IMR-90 (cell line): ENCODE results near the gene KLK5. TPM values are rescaled to one million over a fixed set of nuclear protein-coding genes. Genes with fewer than 3 reads are reported as not detected.

Experiments used
- ATAC-seq: fragments of 200-7000 bp; cut with Tn5 transposase; 2 replicates; pipeline ENCODE4 v1.9.1; 2020; ENCODE audit warnings: low read depth, mild to moderate bottlenecking, moderate library complexity
- BruUV-seq: library from RNA; stranded (reverse); fragments of 400-500 nt; replicated peaks from 2 replicates; lab custom pipeline; 2021; lab: Mats Ljungman, UMichigan
- CTCF ChIA-PET: fragments of 300-600 bp; formaldehyde crosslinking; extraction: SDS; loops from one replicate; lab custom pipeline; 2021; ENCODE audit warnings: antibody characterized with exemption; lab: Yijun Ruan, JAX
- POLR2A ChIA-PET: fragments of 300-600 bp; sonication (Branson Sonifier 250); formaldehyde crosslinking; loops from one replicate; lab custom pipeline; 2022; ENCODE audit warnings: antibody characterized with exemption; ENCODE audit not compliant: unreplicated experiment; lab: Charles Lee
- DNase-seq: peaks from one replicate; pipeline ENCODE4 v3.0.0; 2013
- H2AFZ ChIP-seq: replicated peaks from 2 replicates; pipeline ENCODE3; 2013; ENCODE audit warnings: low read length, mild to moderate bottlenecking; ENCODE audit not compliant: poor library complexity
- H2AK5ac ChIP-seq: 2 replicates; pipeline ENCODE4 v1.6.1; 2013; ENCODE audit warnings: low read depth, low read length, inconsistent platforms
- H2AK9ac ChIP-seq: replicated peaks from 2 replicates; pipeline ENCODE3; 2013; ENCODE audit warnings: mild to moderate bottlenecking, low read depth, low read length, moderate library complexity; ENCODE audit not compliant: poor library complexity
- H2BK120ac ChIP-seq: 2 replicates; pipeline ENCODE4 v1.6.1; 2013; ENCODE audit warnings: low read depth, low read length, inconsistent platforms
- H2BK15ac ChIP-seq: 3 replicates; pipeline ENCODE4 v1.6.1; 2013; ENCODE audit warnings: low read depth, low read length, inconsistent platforms
- H2BK20ac ChIP-seq: 2 replicates; pipeline ENCODE4 v1.6.1; 2013; ENCODE audit warnings: low read depth, mild to moderate bottlenecking, inconsistent platforms, low read length, moderate library complexity
- H2BK5ac ChIP-seq: 2 replicates; pipeline ENCODE4 v1.6.1; 2013; ENCODE audit warnings: mild to moderate bottlenecking, low read depth, low read length, inconsistent platforms; ENCODE audit not compliant: poor library complexity, severe bottlenecking
- H3K14ac ChIP-seq: replicated peaks from 2 replicates; pipeline ENCODE4 v1.6.1; 2013; ENCODE audit warnings: low read depth, low read length, inconsistent platforms
- H3K18ac ChIP-seq: 2 replicates; pipeline ENCODE4 v1.6.1; 2013; ENCODE audit warnings: low read depth, low read length, control low read depth
- H3K23ac ChIP-seq: 2 replicates; pipeline ENCODE4 v1.6.1; 2013; ENCODE audit warnings: low read depth, low read length, inconsistent platforms
- H3K27ac ChIP-seq: 2 replicates; pipeline ENCODE4 v1.5.1; 2013; ENCODE audit warnings: mild to moderate bottlenecking, control low read depth, low read length; ENCODE audit not compliant: insufficient read depth
- H3K27me3 ChIP-seq: 2 replicates; pipeline ENCODE4 v1.6.1; 2013; ENCODE audit warnings: low read length; ENCODE audit not compliant: control insufficient read depth, insufficient read depth
- H3K36me3 ChIP-seq: 2 replicates; pipeline ENCODE4 v1.6.1; 2013; ENCODE audit warnings: low read length, mixed read lengths; ENCODE audit not compliant: control insufficient read depth, insufficient read depth
- H3K4ac ChIP-seq: 2 replicates; pipeline ENCODE4 v1.6.1; 2013; ENCODE audit warnings: low read depth, low read length, inconsistent platforms
- H3K4me1 ChIP-seq: 2 replicates; pipeline ENCODE4 v1.6.1; 2013; ENCODE audit warnings: low read length, mixed read lengths; ENCODE audit not compliant: control insufficient read depth, insufficient read depth
- H3K4me2 ChIP-seq: 2 replicates; pipeline ENCODE4 v1.6.1; 2013; ENCODE audit warnings: low read depth, mild to moderate bottlenecking, control low read depth, low read length, moderate library complexity
- H3K4me3 ChIP-seq: 2 replicates; pipeline ENCODE4 v1.5.1; 2013; ENCODE audit warnings: low read depth, mild to moderate bottlenecking, control low read depth, low read length, moderate library complexity; ENCODE audit not compliant: insufficient read depth
- H3K56ac ChIP-seq: 2 replicates; pipeline ENCODE4 v1.6.1; 2013; ENCODE audit warnings: low read length, inconsistent platforms; ENCODE audit not compliant: insufficient read depth; ENCODE audit errors: extremely low read depth
- H3K79me1 ChIP-seq, 2 experiments: 2 replicates each; pipeline ENCODE4 v1.6.1; 2013; ENCODE audit warnings: low read length in 2 of 2, inconsistent platforms in 1 of 2, low read depth in 1 of 2
- H3K9ac ChIP-seq: 2 replicates; pipeline ENCODE4 v1.6.1; 2013; ENCODE audit warnings: low read depth, low read length, control low read depth
- H3K9me1 ChIP-seq: 2 replicates; pipeline ENCODE4 v1.6.1; 2013; ENCODE audit warnings: low read length, inconsistent platforms; ENCODE audit not compliant: insufficient read depth
- H3K9me3 ChIP-seq: 2 replicates; pipeline ENCODE4 v1.6.1; 2013; ENCODE audit warnings: low read length; ENCODE audit not compliant: control insufficient read depth, insufficient read depth
- H4K20me1 ChIP-seq: 2 replicates; pipeline ENCODE4 v1.6.1; 2013; ENCODE audit warnings: low read length, inconsistent platforms; ENCODE audit not compliant: insufficient read depth
- H4K5ac ChIP-seq: 2 replicates; pipeline ENCODE4 v1.6.1; 2013; ENCODE audit warnings: mild to moderate bottlenecking, low read depth, low read length, control low read depth
- H4K8ac ChIP-seq, 2 experiments: 2 replicates each; pipeline ENCODE4 v1.6.1; 2013; ENCODE audit warnings: low read depth in 2 of 2, low read length in 2 of 2, control low read depth in 1 of 2, inconsistent platforms in 1 of 2
- H4K91ac ChIP-seq: 2 replicates; pipeline ENCODE4 v1.6.1; 2013; ENCODE audit warnings: low read depth, low read length, inconsistent platforms; ENCODE audit not compliant: insufficient read depth
- RCOR1 ChIP-seq: IDR thresholded peaks from 2 replicates; pipeline ENCODE4 v1.6.1; 2012; ENCODE audit warnings: mild to moderate bottlenecking, low read length, improper control_type of control experiment; ENCODE audit not compliant: insufficient replicate concordance
- WGBS, 2 experiments: methylation state at CpG; one replicate each; pipeline versions ENCODE4 v1.1.5 to v1.1.7; 2013; ENCODE audit warnings: missing lambda C conversion rate in 2 of 2; ENCODE audit not compliant: insufficient read length in 1 of 2; ENCODE audit errors: extremely low coverage in 2 of 2; 5-methylcytosine and 5-hydroxymethylcytosine counted together
- dilution Hi-C: fragments of 300-500 bp; cut with HindIII; formaldehyde crosslinking; loops from one replicate; pipeline ENCODE4 v1.14.3; 2018; ENCODE audit warnings: low sequenced_read_pairs; ENCODE audit not compliant: unreplicated experiment
- in situ Hi-C: fragments of 300-500 bp; cut with MboI; formaldehyde crosslinking; loops from 3 replicates; pipeline ENCODE4 v1.14.3; 2019; ENCODE audit warnings: low sequenced_read_pairs, inconsistent platforms, mixed read lengths
- intact Hi-C: fragments of 100-400 bp; cut with micrococcal nuclease; formaldehyde crosslinking; loops from 2 replicates; pipeline ENCODE4 v1.10.0; 2022
- polyA plus RNA-seq, 3 experiments: library from polyadenylated mRNA; depleted of rRNA; stranded (reverse); fragments of >200 nt; gene quantifications; 2 replicates each; pipeline ENCODE4 v1.2.3, GENCODE V29; 2012; ENCODE audit warnings: low replicate concordance in 1 of 3
- total RNA-seq: library from RNA; depleted of rRNA; stranded (reverse); fragments of >200 nt; gene quantifications from 2 replicates; pipeline ENCODE4 v1.2.3, GENCODE V29; 2012; rRNA removed

KLK5 gene
- total and polyA plus RNA-seq, 2 of the 4 experiments (the other 2 are of a cell fraction): not detected

DNA sequence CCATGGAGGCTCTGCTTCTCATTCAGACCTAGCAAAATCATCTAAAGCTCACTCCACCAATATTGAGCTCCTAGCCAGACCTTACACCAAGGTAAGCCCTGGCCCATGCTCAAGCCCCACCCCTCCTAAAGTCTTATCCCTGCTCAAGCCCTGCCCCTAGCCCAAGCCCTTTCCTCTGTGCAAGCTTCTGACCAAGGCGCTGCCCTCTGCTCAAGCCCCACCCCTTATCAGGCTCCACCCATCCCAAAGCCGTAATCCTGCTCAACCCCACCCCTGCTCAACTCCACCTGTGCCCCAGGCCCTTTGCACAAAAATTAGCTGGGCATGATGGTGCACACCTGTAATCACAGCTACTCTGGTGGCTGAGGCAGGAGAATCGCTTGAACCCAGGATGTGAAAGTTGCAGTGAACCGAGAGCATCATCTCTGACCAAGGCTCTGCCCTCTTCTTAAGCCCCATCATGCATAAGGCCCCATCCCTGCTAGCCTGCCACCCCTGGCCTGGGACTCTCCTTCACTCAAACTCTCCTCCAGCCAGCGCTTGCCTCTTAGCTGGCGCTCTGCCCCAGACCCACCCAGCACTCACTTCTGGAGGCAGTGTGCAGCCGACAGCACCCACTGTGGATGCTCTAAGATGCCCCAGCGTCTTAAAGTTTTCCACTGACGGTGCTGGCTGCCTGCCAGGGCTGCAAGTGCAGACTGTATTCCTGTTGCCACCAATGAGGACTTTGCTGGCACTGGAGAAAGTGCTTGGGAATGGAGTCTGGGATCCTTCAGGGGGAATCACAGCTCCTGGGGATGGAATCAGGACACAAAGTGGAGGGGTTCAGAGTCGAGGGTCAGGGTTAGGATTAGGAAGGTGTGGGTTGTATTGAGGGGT is 58.1 kb downstream of the KLK5 start:
- Histone ChIP-seq H4K20me1 (no peaks in the 10 kb centered on the region), H3K4me1 (no peaks in the 10 kb centered on the region), H3K56ac (no peak overlapping the region), H2AFZ (no peak overlapping the region), H2BK15ac (no peak overlapping the region), H2BK120ac (no peak overlapping the region), H2BK20ac (no peak overlapping the region), H3K4ac (no peak overlapping the region), H3K36me3 (no peaks in the 10 kb centered on the region), H2AK9ac (no peak overlapping the region), H2BK5ac (no peak overlapping the region), H4K5ac (no peak overlapping the region), H3K4me3 (no peak overlapping the region), H2AK5ac (no peak overlapping the region), H3K14ac (no peak overlapping the region), H3K9ac (no peak overlapping the region), H3K27ac (no peak overlapping the region), H3K18ac (no peak overlapping the region), H3K9me3 (no peaks in the 10 kb centered on the region), H4K91ac (no peak overlapping the region), H3K9me1 (no peaks in the 10 kb centered on the region), H3K27me3 (no peaks in the 10 kb centered on the region), H4K8ac (no peak overlapping the region), H3K4me2 (no peak overlapping the region), H3K23ac (no peak overlapping the region), H3K79me1 (no peaks in the 10 kb centered on the region)
- POLR2A ChIA-PET: interaction anchor here (0.6 kb wide), 1 partner anchor 1243 kb away, joined by 3 read pairs; no protein-coding TSS in a partner anchor
- intact Hi-C loops (no loop called here), in situ Hi-C loops (no loop called here), dilution Hi-C loops (no loop called here)
- CTCF ChIA-PET: no interaction called here
- no peak for TF ChIP-seq RCOR1
- WGBS, 2 experiments: 65% methylated on average over 5 of the region's 10 CpGs; no CpG with 5 or more reads in 1 of the 2 experiments
- ATAC-seq (no peak), DNase-seq (no peak)
- no TSS peak for BruUV-seq

Other genes starting within 250 kb of the KLK5 start
- 4.7 and 6.1 TPM in 2 replicates for gene SHANK1, start 233.2 kb downstream of the KLK5 start, total RNA-seq
- gene SHANK1, start 233.2 kb downstream of the KLK5 start, polyA plus RNA-seq (2012; rRNA removed): 6.7 and 7.6 TPM in 2 replicates
- 17.0 and 19.2 TPM in 2 replicates for gene CLEC11A, start 229.7 kb downstream of the KLK5 start, total RNA-seq
- gene CLEC11A, start 229.7 kb downstream of the KLK5 start, polyA plus RNA-seq (2012; rRNA removed): 152 and 223 TPM in 2 replicates
- not detected in 2 replicates for gene GPR32, start 182.6 kb downstream of the KLK5 start, total RNA-seq
- gene GPR32, start 182.6 kb downstream of the KLK5 start, polyA plus RNA-seq (2012; rRNA removed): not detected in 2 replicates
- gene ACP4, start 162.6 kb downstream of the KLK5 start, total RNA-seq: not detected in 2 replicates
- not detected in 2 replicates for gene ACP4, start 162.6 kb downstream of the KLK5 start, polyA plus RNA-seq (2012; rRNA removed)
- not detected in 2 replicates for gene KLK1, start 129.3 kb downstream of the KLK5 start, total RNA-seq
- gene KLK1, start 129.3 kb downstream of the KLK5 start, polyA plus RNA-seq (2012; rRNA removed): not detected in 2 replicates
- gene KLK15, start 119.5 kb downstream of the KLK5 start, total RNA-seq: not detected in 2 replicates
- not detected in 2 replicates for gene KLK15, start 119.5 kb downstream of the KLK5 start, polyA plus RNA-seq (2012; rRNA removed)
- gene KLK3, start 98.1 kb downstream of the KLK5 start, total RNA-seq: not detected in 2 replicates
- gene KLK3, start 98.1 kb downstream of the KLK5 start, polyA plus RNA-seq (2012; rRNA removed): not detected in 2 replicates
- gene KLK2, start 79.6 kb downstream of the KLK5 start, total RNA-seq: not detected in 2 replicates
- not detected in 2 replicates for gene KLK2, start 79.6 kb downstream of the KLK5 start, polyA plus RNA-seq (2012; rRNA removed)
- gene KLK4, start 41.6 kb downstream of the KLK5 start, total RNA-seq: not detected in 2 replicates
- gene KLK4, start 41.6 kb downstream of the KLK5 start, polyA plus RNA-seq (2012; rRNA removed): not detected in 2 replicates
- not detected in 2 replicates for gene KLK6, start 16.6 kb upstream of the KLK5 start, total RNA-seq
- not detected in 2 replicates for gene KLK6, start 16.6 kb upstream of the KLK5 start, polyA plus RNA-seq (2012; rRNA removed)
- gene KLK7, start 30.9 kb upstream of the KLK5 start, total RNA-seq: not detected in 2 replicates
- not detected in 2 replicates for gene KLK7, start 30.9 kb upstream of the KLK5 start, polyA plus RNA-seq (2012; rRNA removed)
- gene KLK8, start 48.6 kb upstream of the KLK5 start, total RNA-seq: not detected in 2 replicates
- not detected in 2 replicates for gene KLK8, start 48.6 kb upstream of the KLK5 start, polyA plus RNA-seq (2012; rRNA removed)
- gene KLK10, start 66.7 kb upstream of the KLK5 start, total RNA-seq: not detected in 2 replicates
- not detected in 2 replicates for gene KLK10, start 66.7 kb upstream of the KLK5 start, polyA plus RNA-seq (2012; rRNA removed)
- gene KLK11, start 73.6 kb upstream of the KLK5 start, total RNA-seq: not detected in 2 replicates
- not detected in 2 replicates for gene KLK11, start 73.6 kb upstream of the KLK5 start, polyA plus RNA-seq (2012; rRNA removed)
- gene KLK12, start 82.0 kb upstream of the KLK5 start, total RNA-seq: not detected in 2 replicates
- gene KLK12, start 82.0 kb upstream of the KLK5 start, polyA plus RNA-seq (2012; rRNA removed): not detected in 2 replicates
- gene KLK13, start 112.1 kb upstream of the KLK5 start, total RNA-seq: not detected in 2 replicates
- 0.16 TPM in 1 of 2 replicates, not detected in the other for gene KLK13, start 112.1 kb upstream of the KLK5 start, polyA plus RNA-seq (2012; rRNA removed)
- gene KLK14, start 129.8 kb upstream of the KLK5 start, total RNA-seq: not detected in 2 replicates
- gene KLK14, start 129.8 kb upstream of the KLK5 start, polyA plus RNA-seq (2012; rRNA removed): not detected in 2 replicates
- 2.0 and 2.2 TPM in 2 replicates for gene CTU1, start 155.4 kb upstream of the KLK5 start, total RNA-seq
- 3.3 and 6.4 TPM in 2 replicates for gene CTU1, start 155.4 kb upstream of the KLK5 start, polyA plus RNA-seq (2012; rRNA removed)
- not detected in 2 replicates for gene SIGLEC9, start 171.9 kb upstream of the KLK5 start, total RNA-seq
- 0.03 TPM in 1 of 2 replicates, not detected in the other for gene SIGLEC9, start 171.9 kb upstream of the KLK5 start, polyA plus RNA-seq (2012; rRNA removed)
- gene SIGLEC7, start 189.3 kb upstream of the KLK5 start, total RNA-seq: not detected in 2 replicates
- gene SIGLEC7, start 189.3 kb upstream of the KLK5 start, polyA plus RNA-seq (2012; rRNA removed): not detected in 2 replicates